Fibroblast of skin of back (primary cell): ENCODE results near the gene AIG1.
"Not testable (repeated sequence)": the region's sequence is repeated elsewhere in the genome, so short reads cannot be mapped to it uniquely, and the experiment has no call there.

Source experiments
- DNase-seq: peaks from one replicate; pipeline ENCODE4 v3.0.0-alpha.2; 2013

AIG1 gene

DNA sequence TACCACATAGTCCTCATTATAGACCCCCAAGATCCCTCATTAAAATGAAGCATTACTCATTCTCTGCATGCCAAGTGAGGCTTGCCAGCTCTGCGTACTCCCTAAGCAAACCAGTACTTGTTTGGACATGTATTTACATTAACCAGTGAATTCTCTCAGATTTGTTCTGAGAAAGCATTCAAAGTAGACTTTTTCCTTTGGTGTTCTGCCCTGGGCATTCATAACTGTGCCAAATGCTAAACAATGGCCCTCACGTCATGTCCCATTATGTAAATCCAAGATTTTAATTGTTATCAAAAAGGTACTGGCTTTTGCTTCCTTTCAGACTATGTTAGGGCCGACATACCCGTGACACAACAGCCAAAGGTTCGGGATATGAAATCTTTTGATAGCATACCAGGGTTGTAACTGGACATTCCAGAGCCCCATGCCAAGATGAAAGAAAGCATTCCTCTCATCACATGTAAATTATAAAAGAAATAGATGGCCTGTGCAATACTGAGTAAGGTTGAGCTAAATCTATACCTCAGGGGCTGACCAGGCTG is 225.6 kb downstream of the AIG1 start:
- no peak for DNase-seq

DNA sequence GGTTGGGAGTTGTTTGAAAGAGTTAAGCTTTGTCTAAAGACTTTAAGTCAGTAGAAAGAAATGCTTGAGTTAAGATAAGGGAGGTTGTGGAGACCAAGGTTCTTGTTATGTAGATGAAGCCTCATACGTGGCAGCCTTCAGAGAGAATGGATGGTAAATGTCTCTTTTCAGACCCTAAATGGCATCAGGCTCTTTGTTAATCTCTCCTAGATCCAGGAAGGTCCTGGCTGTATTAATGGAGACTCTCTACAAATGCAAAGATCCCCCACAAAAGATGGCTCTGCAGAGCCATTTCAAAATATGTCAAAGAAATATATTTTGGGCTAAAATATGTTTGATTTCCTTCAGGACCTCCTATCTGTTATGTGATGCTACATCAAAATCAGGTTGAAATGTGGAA is 228.2 kb downstream of the AIG1 start:
- no peak for DNase-seq

GRCh38 chr6:143290206-143290605 is 229.5 kb downstream of the AIG1 start:
- no peak for DNase-seq

DNA sequence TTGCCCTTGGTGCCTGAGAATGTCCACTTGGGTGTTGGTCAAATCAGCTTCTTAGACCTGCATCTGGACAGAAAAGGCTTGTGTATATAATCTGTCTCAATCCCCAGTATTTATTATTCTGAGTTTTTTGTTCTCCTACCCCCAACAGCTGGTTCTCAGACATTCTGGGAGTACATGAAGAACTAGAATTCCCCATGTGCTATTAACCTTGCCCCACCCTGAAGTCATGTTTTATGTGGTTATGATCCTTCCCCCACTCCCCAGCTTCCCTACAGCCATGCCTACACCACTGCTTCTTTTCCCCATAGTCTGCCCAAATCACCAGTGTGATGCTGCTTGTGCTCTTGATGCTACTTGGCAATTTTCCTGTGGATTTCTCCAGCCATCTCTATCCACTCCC is 232.8 kb downstream of the AIG1 start:
- peak; percentile 12 for DNase-seq

- peak; percentile 39 for DNase-seq
Observed at GRCh38 chr6:143294265-143294860, 233.7 kb downstream of the AIG1 start.

DNA sequence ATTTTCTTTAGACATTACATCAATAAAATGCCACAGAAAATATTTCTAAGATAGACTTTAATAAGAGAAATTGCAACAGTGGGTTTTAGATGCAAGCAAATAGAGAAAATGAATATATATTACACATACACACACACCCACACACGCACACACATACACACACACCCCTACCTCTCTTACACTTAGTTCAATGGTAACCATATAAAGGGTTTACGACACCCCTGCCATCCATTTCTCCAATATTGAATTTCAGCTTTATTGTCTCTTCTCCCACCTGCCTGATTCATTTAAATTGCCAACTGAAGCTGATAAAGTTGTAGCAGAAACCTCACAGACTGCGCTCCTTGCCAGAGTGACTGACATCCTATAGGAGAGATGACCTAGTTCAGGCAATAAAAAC is 235.2 kb downstream of the AIG1 start:
- DNase-seq = no peak

DNA sequence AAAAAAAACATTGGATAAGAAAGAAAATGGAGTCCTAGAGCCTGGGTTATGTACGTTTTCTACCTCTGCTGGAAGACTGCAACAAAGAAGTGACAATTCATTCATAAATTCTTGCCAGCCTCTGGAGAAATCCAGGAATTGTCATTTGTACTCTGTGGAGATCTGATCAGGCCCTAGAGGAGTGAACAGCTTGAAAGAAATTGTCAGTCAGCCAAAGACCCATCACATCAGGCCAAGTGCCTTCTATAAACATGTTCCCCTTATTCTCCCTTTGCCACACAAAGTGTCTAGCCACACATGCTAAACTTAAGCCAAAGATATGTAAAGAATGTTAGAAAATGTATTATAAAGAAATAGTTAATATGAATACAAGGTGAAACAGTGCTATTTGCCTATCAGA is 237.4 kb downstream of the AIG1 start:
- DNase-seq = no peak

DNA sequence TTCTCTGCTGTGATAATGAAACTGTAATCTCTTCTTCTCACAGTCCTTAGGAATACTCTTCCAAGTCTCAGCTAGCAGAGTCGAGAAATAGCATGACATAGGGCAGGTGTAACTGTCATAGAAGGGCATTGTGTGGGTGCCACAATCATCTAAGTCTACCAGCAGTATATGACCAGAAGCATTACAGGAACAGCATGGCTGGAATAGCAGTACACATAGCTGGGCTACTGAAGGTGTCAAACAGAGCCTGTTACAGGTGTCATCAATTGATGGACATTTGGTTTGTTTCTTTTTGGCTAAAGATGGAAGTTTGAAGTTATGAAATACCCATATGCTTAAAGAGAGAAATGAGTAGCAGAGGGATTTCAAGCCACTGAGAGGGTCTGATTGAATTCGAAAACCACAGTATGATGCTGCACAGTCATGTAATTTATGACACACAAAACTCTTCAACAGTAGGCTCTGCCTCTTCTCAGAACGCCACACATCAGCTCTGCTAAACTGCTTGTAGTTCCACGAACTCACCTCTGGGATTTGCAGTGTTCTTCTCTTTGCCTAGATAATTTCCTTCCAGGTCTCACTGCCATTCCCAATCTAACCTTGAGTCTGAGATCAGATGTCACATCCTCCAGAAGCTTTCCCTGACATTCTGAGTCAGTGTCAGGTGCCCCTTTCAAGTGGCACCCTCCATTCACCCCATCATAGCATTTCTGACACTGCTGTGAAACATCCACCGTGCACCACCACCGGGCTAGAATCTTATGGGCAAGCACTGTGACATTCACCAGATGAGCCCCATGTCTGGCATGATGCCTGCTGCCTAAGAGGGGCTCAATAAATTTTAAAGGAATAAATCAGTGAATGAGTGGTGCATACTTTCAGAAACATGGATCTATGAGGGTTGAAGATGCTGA is 238.8 kb downstream of the AIG1 start:
- DNase-seq = no peak

GRCh38 chr6:143301188-143301587 is 240.5 kb downstream of the AIG1 start:
- DNase-seq = no peak

DNA sequence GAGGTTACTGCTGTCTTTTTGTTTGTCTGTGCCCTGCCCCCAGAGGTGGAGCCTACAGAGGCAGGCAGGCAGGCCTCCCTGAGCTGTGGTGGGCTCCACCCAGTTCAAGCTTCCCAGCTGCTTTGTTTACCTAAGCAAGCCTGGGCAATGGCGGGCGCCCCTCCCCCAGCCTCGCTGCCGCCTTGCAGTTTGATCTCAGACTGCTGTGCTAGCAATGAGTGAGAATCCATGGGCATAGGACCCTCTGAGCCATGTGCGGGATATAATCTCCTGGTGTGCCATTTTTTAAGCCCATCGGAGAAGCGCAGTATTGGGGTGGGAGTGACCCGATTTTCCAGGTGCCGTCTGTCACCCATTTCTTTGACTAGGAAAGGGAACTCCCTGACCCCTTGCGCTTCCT is 247.1 kb downstream of the AIG1 start:
- DNase-seq = not testable (repeated sequence)

GRCh38 chr6:143313163-143313562 is 252.5 kb downstream of the AIG1 start:
- no peak for DNase-seq

DNA sequence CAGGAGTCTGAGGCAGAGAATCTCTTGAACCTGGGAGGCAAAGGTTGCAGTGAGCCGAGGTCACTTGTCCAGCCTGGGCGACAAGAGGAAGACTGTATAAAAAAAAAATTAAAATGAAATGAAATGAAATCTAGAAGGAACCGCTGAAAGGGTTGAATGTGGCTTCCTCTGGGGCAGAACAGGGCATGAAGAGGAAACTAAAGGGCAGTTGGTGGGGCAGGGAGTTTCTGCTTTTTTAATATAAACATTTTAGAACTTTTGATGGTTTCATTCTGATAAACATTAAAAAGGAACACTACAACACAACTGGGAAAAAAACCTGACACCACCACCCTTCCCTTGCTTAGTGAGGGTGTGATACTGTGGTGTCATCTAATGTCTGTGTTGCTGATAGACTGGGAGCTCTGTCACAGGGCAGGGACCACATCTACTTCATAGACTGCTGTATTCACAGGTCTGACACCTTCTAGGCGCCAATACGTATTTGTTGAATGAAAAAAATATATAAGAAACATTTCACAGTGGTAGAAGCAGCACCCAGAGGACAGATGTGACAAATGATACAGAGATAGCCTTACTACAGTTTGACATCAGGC is 260.9 kb downstream of the AIG1 start:
- no peak for DNase-seq

DNA sequence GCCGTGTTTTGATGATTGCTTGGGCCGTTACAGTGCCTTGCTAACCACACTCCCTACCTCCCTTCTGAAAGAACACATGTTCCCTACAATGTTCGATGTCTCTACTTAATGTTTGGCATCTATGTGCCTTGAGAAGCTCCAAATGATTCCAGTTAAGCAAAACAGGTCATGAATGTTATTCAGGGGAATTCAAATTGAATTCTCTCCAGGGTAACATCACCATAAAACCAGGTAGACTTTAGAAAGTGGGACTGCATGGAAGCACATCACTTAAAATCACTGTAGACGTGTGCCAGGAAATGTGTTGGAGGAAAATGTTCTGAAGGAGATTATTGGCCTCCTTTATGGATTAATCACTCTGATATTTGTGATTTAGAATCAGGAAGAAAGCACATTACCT is 261.7 kb downstream of the AIG1 start:
- no peak for DNase-seq

- DNase-seq = no peak
Observed at GRCh38 chr6:143323729-143324470, 263.2 kb downstream of the AIG1 start.

DNA sequence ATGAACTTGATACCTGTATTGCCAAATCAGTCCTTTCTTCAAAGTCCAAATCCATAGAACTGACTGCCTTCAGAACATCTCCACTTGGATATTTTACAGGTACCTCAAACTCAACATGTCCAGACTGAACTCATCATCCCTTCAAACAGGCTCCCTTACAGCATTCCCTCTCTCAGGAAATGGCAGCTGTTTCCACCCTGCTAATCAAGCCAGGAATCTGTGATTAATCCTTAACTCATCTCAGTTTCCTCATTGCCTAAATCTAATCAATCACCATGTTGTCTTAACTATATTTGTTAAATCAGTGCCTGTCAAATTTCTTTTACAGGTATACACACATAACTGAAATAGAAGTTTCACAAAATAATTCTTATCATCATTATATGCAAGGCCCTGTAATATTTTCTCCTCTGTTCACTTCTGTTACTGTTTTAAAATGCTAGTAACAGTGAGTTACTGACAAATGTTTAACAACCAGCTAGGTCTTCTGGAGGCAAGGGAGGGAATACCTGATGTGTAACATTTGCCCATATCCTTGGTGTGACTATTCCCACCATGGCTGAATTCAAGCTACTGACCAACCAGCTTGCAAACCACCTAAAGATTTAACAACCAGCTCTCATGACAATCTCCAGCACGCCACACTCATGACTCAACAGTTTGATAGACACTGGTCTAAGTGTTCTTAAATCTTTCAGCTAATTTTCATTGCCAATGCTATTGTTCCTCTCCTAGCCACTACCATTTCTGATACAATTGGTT is 264.9 kb downstream of the AIG1 start:
- DNase-seq = peak; percentile 36

GRCh38 chr6:143328876-143329275 is 268.2 kb downstream of the AIG1 start:
- no peak for DNase-seq

DNA sequence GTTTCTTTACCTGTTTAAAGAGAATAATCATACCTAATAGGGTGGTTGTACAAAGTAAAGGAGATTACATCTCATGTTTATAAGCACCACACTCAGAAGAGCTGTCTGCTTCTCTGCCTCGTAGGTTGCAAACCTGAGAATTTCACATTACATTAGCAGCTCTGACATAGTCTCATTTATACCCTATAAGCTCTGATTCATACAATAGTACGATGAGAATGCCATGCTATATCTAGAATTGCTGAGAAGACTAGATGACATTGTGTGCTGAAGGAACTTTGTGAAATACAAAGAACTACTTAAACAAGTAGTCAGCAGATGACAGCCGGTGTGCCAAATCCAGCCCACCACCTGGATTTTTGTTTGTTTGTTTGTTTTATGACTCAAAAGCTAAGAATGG is 268.6 kb downstream of the AIG1 start:
- no peak for DNase-seq

GRCh38 chr6:143331362-143331761 is 270.7 kb downstream of the AIG1 start:
- no peak for DNase-seq

DNA sequence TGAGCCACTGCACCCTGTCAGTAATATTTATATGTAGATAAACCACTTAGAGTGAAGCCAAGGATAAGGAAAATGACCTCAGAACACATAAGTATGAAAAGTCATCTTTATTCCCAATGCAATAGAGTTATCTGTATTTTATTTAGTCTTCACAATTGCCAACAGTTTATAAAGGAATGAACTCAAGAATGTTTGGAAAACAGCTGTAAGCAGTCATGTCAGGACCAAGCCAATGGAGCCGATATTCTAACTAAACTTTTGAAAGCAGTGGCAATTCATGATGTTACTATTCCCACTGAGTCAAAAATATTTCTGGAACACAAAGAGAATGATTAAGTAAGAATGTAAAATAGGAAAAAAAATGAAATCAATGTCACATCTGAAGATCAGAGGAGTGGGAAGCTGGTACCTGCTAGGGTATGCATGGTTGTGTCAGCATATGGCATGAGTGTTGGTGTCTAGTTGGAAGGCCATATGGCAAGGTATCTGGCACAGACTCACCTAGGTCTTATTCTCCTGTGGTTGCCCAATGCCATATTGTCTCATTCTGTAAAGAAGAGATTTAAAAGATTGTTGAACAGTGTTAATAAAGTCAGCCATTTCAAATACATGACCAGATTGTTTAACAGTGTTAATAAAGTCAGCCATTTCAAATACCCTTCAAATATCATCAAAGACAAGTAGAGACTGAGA is 271.6 kb downstream of the AIG1 start:
- DNase-seq = no peak

- peak; percentile 32 for DNase-seq
Observed at GRCh38 chr6:143333081-143333480, 272.4 kb downstream of the AIG1 start.

- no peak for DNase-seq
Observed at GRCh38 chr6:143333749-143334520, 273.2 kb downstream of the AIG1 start.
